ENCODE results near the gene RCOR3. TPM values are rescaled to one million over a fixed set of nuclear protein-coding genes. Genes with fewer than 3 reads are reported as not detected.

The RCOR3 gene
- total and polyA plus RNA-seq, 2 of the 8 experiments (the other 6 are each of a cell fraction or from before 2014, with no cell fraction given) = 21.4 to 36.3 TPM

DNA sequence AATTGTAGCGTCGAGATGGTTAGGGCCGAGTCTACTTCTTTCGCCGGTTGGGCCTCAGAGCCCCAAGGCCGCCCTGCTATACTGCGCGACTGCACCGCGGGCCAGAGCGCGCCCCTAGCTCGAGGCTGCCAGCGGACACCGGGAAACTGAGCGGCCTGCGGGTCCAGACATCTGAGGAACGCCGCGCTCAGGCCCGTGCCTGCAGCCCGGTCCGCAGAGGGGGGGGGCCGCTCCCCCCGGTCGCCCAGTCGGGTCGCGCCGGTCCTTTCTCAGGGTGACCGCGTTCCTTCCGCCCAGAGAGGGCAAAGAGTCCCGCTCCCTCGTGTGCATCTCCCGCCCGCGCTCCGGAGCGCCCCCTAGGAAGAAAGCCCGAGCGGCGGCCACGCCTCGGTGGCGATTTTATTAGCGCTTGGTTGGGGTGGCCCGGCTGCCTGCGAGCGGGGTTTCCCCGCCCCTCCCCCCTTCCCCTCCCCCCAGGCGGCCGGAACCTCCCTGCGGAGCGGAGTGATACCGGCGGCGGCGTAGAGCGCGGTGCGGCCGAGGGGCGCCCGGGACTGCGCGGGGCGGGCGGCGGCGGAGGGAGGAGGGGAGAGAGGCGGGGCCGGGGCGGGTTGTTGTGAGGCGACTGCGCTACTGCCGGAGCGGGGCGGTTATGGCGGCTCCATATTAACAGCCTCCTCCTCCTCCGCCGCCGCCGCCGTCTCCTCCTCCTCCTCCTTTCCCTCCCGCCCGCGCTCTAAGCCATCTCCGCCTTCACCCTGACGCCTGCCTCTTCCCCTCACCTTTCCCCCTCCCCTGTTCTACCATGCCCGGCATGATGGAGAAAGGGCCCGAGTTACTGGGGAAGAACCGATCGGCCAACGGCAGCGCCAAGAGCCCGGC is at the start of gene RCOR3 (continued):
- TF ChIP-seq, protein P1, sequence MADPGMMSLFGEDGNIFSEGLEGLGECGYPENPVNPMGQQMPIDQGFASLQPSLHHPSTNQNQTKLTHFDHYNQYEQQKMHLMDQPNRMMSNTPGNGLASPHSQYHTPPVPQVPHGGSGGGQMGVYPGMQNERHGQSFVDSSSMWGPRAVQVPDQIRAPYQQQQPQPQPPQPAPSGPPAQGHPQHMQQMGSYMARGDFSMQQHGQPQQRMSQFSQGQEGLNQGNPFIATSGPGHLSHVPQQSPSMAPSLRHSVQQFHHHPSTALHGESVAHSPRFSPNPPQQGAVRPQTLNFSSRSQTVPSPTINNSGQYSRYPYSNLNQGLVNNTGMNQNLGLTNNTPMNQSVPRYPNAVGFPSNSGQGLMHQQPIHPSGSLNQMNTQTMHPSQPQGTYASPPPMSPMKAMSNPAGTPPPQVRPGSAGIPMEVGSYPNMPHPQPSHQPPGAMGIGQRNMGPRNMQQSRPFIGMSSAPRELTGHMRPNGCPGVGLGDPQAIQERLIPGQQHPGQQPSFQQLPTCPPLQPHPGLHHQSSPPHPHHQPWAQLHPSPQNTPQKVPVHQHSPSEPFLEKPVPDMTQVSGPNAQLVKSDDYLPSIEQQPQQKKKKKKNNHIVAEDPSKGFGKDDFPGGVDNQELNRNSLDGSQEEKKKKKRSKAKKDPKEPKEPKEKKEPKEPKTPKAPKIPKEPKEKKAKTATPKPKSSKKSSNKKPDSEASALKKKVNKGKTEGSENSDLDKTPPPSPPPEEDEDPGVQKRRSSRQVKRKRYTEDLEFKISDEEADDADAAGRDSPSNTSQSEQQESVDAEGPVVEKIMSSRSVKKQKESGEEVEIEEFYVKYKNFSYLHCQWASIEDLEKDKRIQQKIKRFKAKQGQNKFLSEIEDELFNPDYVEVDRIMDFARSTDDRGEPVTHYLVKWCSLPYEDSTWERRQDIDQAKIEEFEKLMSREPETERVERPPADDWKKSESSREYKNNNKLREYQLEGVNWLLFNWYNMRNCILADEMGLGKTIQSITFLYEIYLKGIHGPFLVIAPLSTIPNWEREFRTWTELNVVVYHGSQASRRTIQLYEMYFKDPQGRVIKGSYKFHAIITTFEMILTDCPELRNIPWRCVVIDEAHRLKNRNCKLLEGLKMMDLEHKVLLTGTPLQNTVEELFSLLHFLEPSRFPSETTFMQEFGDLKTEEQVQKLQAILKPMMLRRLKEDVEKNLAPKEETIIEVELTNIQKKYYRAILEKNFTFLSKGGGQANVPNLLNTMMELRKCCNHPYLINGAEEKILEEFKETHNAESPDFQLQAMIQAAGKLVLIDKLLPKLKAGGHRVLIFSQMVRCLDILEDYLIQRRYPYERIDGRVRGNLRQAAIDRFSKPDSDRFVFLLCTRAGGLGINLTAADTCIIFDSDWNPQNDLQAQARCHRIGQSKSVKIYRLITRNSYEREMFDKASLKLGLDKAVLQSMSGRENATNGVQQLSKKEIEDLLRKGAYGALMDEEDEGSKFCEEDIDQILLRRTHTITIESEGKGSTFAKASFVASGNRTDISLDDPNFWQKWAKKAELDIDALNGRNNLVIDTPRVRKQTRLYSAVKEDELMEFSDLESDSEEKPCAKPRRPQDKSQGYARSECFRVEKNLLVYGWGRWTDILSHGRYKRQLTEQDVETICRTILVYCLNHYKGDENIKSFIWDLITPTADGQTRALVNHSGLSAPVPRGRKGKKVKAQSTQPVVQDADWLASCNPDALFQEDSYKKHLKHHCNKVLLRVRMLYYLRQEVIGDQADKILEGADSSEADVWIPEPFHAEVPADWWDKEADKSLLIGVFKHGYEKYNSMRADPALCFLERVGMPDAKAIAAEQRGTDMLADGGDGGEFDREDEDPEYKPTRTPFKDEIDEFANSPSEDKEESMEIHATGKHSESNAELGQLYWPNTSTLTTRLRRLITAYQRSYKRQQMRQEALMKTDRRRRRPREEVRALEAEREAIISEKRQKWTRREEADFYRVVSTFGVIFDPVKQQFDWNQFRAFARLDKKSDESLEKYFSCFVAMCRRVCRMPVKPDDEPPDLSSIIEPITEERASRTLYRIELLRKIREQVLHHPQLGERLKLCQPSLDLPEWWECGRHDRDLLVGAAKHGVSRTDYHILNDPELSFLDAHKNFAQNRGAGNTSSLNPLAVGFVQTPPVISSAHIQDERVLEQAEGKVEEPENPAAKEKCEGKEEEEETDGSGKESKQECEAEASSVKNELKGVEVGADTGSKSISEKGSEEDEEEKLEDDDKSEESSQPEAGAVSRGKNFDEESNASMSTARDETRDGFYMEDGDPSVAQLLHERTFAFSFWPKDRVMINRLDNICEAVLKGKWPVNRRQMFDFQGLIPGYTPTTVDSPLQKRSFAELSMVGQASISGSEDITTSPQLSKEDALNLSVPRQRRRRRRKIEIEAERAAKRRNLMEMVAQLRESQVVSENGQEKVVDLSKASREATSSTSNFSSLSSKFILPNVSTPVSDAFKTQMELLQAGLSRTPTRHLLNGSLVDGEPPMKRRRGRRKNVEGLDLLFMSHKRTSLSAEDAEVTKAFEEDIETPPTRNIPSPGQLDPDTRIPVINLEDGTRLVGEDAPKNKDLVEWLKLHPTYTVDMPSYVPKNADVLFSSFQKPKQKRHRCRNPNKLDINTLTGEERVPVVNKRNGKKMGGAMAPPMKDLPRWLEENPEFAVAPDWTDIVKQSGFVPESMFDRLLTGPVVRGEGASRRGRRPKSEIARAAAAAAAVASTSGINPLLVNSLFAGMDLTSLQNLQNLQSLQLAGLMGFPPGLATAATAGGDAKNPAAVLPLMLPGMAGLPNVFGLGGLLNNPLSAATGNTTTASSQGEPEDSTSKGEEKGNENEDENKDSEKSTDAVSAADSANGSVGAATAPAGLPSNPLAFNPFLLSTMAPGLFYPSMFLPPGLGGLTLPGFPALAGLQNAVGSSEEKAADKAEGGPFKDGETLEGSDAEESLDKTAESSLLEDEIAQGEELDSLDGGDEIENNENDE (IDR thresholded peaks at IDR 0.05; ENCODE audit: insufficient replicate concordance, low read length) = no peak
- no peak for TF ChIP-seq SAP30 (IDR thresholded peaks at IDR 0.05; ENCODE audit: insufficient read depth, insufficient replicate concordance, low read length)
- peak; percentile 66 to 83 for TF ChIP-seq POLR2A (IDR thresholded peaks at IDR 0.05; ENCODE audit: control extremely low read depth in 1 of 2, low read depth in 2 of 2, low read length in 2 of 2)
- no peak for TF ChIP-seq KDM4A (IDR thresholded peaks at IDR 0.05; ENCODE audit: low read depth, low read length, severe bottlenecking)
- no peak for TF ChIP-seq SP1 (IDR thresholded peaks at IDR 0.05; ENCODE audit: low read depth, low read length)
- TF ChIP-seq JUND (IDR thresholded peaks at IDR 0.05; ENCODE audit: low read length) = 0 out of 2 replicates have a peak, but pooled peaks have one; percentile 18
- TF ChIP-seq, protein P2, sequence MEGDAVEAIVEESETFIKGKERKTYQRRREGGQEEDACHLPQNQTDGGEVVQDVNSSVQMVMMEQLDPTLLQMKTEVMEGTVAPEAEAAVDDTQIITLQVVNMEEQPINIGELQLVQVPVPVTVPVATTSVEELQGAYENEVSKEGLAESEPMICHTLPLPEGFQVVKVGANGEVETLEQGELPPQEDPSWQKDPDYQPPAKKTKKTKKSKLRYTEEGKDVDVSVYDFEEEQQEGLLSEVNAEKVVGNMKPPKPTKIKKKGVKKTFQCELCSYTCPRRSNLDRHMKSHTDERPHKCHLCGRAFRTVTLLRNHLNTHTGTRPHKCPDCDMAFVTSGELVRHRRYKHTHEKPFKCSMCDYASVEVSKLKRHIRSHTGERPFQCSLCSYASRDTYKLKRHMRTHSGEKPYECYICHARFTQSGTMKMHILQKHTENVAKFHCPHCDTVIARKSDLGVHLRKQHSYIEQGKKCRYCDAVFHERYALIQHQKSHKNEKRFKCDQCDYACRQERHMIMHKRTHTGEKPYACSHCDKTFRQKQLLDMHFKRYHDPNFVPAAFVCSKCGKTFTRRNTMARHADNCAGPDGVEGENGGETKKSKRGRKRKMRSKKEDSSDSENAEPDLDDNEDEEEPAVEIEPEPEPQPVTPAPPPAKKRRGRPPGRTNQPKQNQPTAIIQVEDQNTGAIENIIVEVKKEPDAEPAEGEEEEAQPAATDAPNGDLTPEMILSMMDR (IDR thresholded peaks at IDR 0.05; ENCODE audit: control extremely low read depth in 1 of 3, insufficient read depth in 1 of 3, low read depth in 1 of 3, low read length in 3 of 3) = peak; percentile 55 to 68 (median 62); a peak in 3 of 4 replicates
